HepG2 (cell line): ENCODE measurements around the gene SFR1. TPM values are rescaled to one million over a fixed set of nuclear protein-coding genes. Genes with fewer than 3 reads are reported as not detected.
A peak's percentile ranks its signal among the peaks of the same experiment; 100 is the strongest.

Experiments
- ATAC-seq: fragments of 200-7000 bp; cut with Tn5 transposase; 3 replicates; pipeline ENCODE4 v1.9.1; 2020; ENCODE audit warnings: mild to moderate bottlenecking, moderate library complexity
- BruUV-seq: library from RNA; stranded (reverse); fragments of 400-500 nt; replicated peaks from 2 replicates; lab custom pipeline; 2021; lab: Mats Ljungman, UMichigan
- CTCF ChIA-PET: fragments of 300-600 bp; formaldehyde crosslinking; extraction: SDS; loops from one replicate; lab custom pipeline; 2021; ENCODE audit warnings: low total read pairs, inconsistent platforms, low intra/inter-chr PET ratio; lab: Yijun Ruan, JAX
- POLR2A ChIA-PET: fragments of 350-600 bp; sonication (Branson Sonifier 250); formaldehyde crosslinking; loops from one replicate; lab custom pipeline; 2020; ENCODE audit warnings: antibody characterized with exemption, inconsistent platforms; lab: Yijun Ruan, JAX
- DNase-seq: peaks from one replicate; pipeline ENCODE4 v3.0.0-alpha.2; 2015; ENCODE audit warnings: low spot score
- FAIRE-seq: peaks from 3 replicates; lab custom pipeline; 2011; peaks lifted over from hg19 to GRCh38; lab: Jason Lieb, UNC
- H2AFZ ChIP-seq: one replicate; pipeline ENCODE4 v1.6.1; 2011; ENCODE audit warnings: low read length, inconsistent platforms
- H3K27ac ChIP-seq: fragments of 300-600 bp; 3 replicates; pipeline ENCODE4 v1.8.0; 2011; ENCODE audit warnings: mixed run types, mild to moderate bottlenecking, mixed read lengths, low read length, inconsistent platforms; ENCODE audit not compliant: insufficient read depth; ENCODE audit errors: extremely low read length
- H3K27me3 ChIP-seq, 2 experiments: fragments of 200-600 bp in 1 of 2; 2 replicates in 1 of 2; 3 replicates in 1 of 2; pipeline versions ENCODE4 v1.6.0 to v1.8.0; 2011; ENCODE audit warnings: low read length in 2 of 2, mild to moderate bottlenecking in 2 of 2, moderate library complexity in 2 of 2, inconsistent platforms in 1 of 2; ENCODE audit not compliant: insufficient read depth in 2 of 2, control insufficient read depth in 1 of 2
- H3K36me3 ChIP-seq, 2 experiments: fragments of 200-600 bp in 1 of 2; replicated peaks in 1 of 2; 2 replicates in 1 of 2; 3 replicates in 1 of 2; pipeline versions ENCODE4 v1.5.1 to v1.8.0; 2011; ENCODE audit warnings: low read length in 2 of 2, inconsistent platforms in 1 of 2; ENCODE audit not compliant: insufficient read depth in 2 of 2, control insufficient read depth in 1 of 2
- H3K4me1 ChIP-seq: 2 replicates; pipeline ENCODE4 v1.5.1; 2012; ENCODE audit warnings: low read length, inconsistent platforms; ENCODE audit not compliant: insufficient read depth
- H3K4me2 ChIP-seq: 2 replicates; pipeline ENCODE4 v1.6.0; 2011; ENCODE audit warnings: low read depth, low read length, inconsistent platforms
- H3K4me3 ChIP-seq, 3 experiments: fragments of 200-600 bp in 1 of 3; sonication (generic), shearing (Covaris generic) in 1 of 3; replicated peaks in 1 of 3; 2 replicates each; pipeline ENCODE4 v1.5.1; 2011 to 2016; ENCODE audit warnings: low read length in 3 of 3, inconsistent platforms in 2 of 3, low read depth in 2 of 3, mild to moderate bottlenecking in 2 of 3, control low read depth in 1 of 3, mixed read lengths in 1 of 3; ENCODE audit not compliant: insufficient read depth in 1 of 3
- H3K79me2 ChIP-seq: one replicate; pipeline ENCODE4 v1.6.1; 2011; ENCODE audit warnings: low read length, inconsistent platforms; ENCODE audit not compliant: insufficient read depth
- H3K9ac ChIP-seq: 2 replicates; pipeline ENCODE4 v1.6.0; 2011; ENCODE audit warnings: mild to moderate bottlenecking, low read depth, low read length, inconsistent platforms; ENCODE audit not compliant: insufficient read depth
- H3K9me3 ChIP-seq: 2 replicates; pipeline ENCODE4 v1.5.1; 2012; ENCODE audit warnings: mild to moderate bottlenecking, low read length
- H4K20me1 ChIP-seq: 2 replicates; pipeline ENCODE4 v1.6.0; 2011; ENCODE audit warnings: inconsistent platforms, mild to moderate bottlenecking, low read length, moderate library complexity; ENCODE audit not compliant: insufficient read depth
- CBX5 ChIP-seq: sonication (generic); formaldehyde crosslinking; IDR thresholded peaks from 2 replicates; pipeline ENCODE4 v1.4.0; 2020; ENCODE audit warnings: missing genetic modification reagents, borderline replicate concordance
- ESRRA ChIP-seq: sonication (generic); formaldehyde crosslinking; IDR thresholded peaks from 2 replicates; pipeline ENCODE4 v1.5.1; 2020; ENCODE audit warnings: mild to moderate bottlenecking, low read depth, missing genetic modification reagents
- KLF11 ChIP-seq: IDR thresholded peaks from 2 replicates; pipeline ENCODE4 v1.6.1; 2016; ENCODE audit warnings: missing compliant biosample characterization
- MLLT10 ChIP-seq: sonication (generic); formaldehyde crosslinking; IDR thresholded peaks from 2 replicates; pipeline ENCODE4 v1.4.0; 2020; ENCODE audit warnings: missing genetic modification reagents
- THAP11 ChIP-seq: IDR thresholded peaks from 2 replicates; pipeline ENCODE4 v1.6.1; 2016; ENCODE audit warnings: missing biosample characterization, missing genetic modification reagents
- ZFP1 ChIP-seq: IDR thresholded peaks from 2 replicates; pipeline ENCODE4 v1.6.1; 2016
- ZMYM3 ChIP-seq: sonication (generic); formaldehyde crosslinking; IDR thresholded peaks from 2 replicates; pipeline ENCODE4 v1.5.1; 2020; ENCODE audit warnings: mild to moderate bottlenecking, missing genetic modification reagents
- ZNF558 ChIP-seq: sonication (generic); formaldehyde crosslinking; IDR thresholded peaks from 2 replicates; pipeline ENCODE4 v1.9.0; 2022; ENCODE audit warnings: mild to moderate bottlenecking, missing genetic modification reagents, borderline replicate concordance
- ZNF614 ChIP-seq: IDR thresholded peaks from 2 replicates; pipeline ENCODE4 v1.6.1; 2018; ENCODE audit warnings: missing biosample characterization, missing genetic modification reagents, inconsistent platforms, borderline replicate concordance
- WGBS: methylation state at CpG from one replicate; pipeline ENCODE4 v1.1.6; 2017; ENCODE audit warnings: low lambda C conversion rate; 5-methylcytosine and 5-hydroxymethylcytosine counted together
- in situ Hi-C: cut with HindIII; loops from 2 replicates; pipeline ENCODE4 v1.10.0; 2017; ENCODE audit warnings: low pct_unique_long_range_greater_than_20kb; ENCODE audit not compliant: extremely low pct_ligation_motif_present
- intact Hi-C: fragments of 100-400 bp; cut with micrococcal nuclease; formaldehyde crosslinking; loops from one replicate; pipeline ENCODE4 v1.10.0; 2022; ENCODE audit not compliant: unreplicated experiment
- polyA plus RNA-seq, 8 experiments: library from polyadenylated mRNA; depleted of rRNA in 3 of 8; stranded (reverse) in 7 of 8; unstranded in 1 of 8; fragments of >200 nt; fragmentation: Illumina TruSeq in 4 of 8; extraction: Trizol in 4 of 8; gene quantifications; 2 replicates each; pipeline versions ENCODE4 v1.2.1 to v1.2.3, GENCODE V29; 2011 to 2016; ENCODE audit warnings: low read depth in 4 of 8, missing spikeins in 1 of 8, mixed read lengths in 1 of 8; ENCODE audit not compliant: insufficient read depth in 1 of 8
- total RNA-seq, 5 experiments: library from RNA; depleted of rRNA; stranded (reverse); fragments of >200 nt; fragmentation: Illumina TruSeq; extraction: Trizol; gene quantifications; 2 replicates each; pipeline ENCODE4 v1.2.3, GENCODE V29; 2016; ENCODE audit warnings: low read depth in 1 of 5
- TF ChIP-seq, protein P1 (sequence below): sonication (generic); formaldehyde crosslinking; IDR thresholded peaks from 2 replicates; pipeline ENCODE4 v1.5.0; 2020; ENCODE audit warnings: mild to moderate bottlenecking, missing genetic modification reagents
- TF ChIP-seq, protein P2 (sequence below): sonication (generic); formaldehyde crosslinking; conservative IDR thresholded peaks from 2 replicates; pipeline ENCODE4 v1.4.0; 2020; ENCODE audit warnings: missing genetic modification reagents
- TF ChIP-seq, protein P3 (sequence below): sonication (generic); formaldehyde crosslinking; IDR thresholded peaks from 2 replicates; pipeline ENCODE4 v1.8.0; 2022; ENCODE audit warnings: missing genetic modification reagents, mild to moderate bottlenecking, inconsistent platforms, borderline replicate concordance

The SFR1 gene
- total and polyA plus RNA-seq, 2 of the 13 experiments (the other 11 are each of a cell fraction or from before 2014, with no cell fraction given), result 2.2 to 6.1 TPM

DNA sequence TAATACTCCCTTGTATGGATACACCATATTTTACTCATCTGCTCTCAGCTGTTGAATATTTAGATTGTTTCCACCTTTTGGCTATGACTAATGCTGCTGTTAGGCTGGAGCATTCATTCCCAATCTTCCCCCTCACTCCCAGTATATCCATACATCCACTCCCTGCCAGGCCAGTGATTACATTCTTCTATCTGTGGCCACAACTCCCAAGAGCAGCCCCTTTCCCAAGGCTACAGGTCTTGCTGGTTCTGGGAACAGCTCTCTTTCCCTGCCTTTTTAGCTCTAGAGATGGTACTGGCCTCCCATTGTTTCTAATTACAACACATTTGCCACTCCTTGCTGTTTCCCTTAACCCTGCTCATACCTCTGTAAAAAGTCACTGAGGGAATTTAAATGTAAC lies 28.2 kb downstream of the SFR1 start (continued):
- no peak for TF ChIP-seq ESRRA (CRISPR knock-in tag)
- TF ChIP-seq KLF11, result no peak
- no peak for TF ChIP-seq MLLT10 (CRISPR knock-in tag)
- TF ChIP-seq, protein P1, sequence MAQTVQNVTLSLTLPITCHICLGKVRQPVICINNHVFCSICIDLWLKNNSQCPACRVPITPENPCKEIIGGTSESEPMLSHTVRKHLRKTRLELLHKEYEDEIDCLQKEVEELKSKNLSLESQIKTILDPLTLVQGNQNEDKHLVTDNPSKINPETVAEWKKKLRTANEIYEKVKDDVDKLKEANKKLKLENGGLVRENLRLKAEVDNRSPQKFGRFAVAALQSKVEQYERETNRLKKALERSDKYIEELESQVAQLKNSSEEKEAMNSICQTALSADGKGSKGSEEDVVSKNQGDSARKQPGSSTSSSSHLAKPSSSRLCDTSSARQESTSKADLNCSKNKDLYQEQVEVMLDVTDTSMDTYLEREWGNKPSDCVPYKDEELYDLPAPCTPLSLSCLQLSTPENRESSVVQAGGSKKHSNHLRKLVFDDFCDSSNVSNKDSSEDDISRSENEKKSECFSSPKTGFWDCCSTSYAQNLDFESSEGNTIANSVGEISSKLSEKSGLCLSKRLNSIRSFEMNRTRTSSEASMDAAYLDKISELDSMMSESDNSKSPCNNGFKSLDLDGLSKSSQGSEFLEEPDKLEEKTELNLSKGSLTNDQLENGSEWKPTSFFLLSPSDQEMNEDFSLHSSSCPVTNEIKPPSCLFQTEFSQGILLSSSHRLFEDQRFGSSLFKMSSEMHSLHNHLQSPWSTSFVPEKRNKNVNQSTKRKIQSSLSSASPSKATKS (CRISPR knock-in tag), result no peak

DNA sequence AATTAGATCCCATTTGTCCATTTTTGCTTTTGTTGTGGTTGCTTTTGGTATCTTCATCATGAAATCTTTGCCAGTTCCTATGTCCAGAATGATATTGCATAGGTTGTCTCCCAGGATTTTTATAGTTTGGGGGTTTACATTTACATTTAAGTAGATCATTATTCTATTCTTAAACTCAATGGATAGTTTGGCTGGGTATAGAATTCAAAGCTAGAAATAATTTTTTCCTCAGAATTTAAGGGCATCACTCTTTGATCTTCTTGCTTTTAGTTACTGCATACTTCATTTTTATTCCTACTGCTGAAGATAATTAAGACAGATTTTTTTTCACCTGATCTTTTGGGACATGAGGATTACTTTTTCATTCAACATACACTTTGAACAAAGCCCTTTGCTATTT lies 29.8 kb downstream of the SFR1 start:
- ChIA-PET POLR2A (no interaction called here), CTCF (no interaction called here)
- no TSS peak for BruUV-seq
- in situ Hi-C loops (no loop called here), intact Hi-C loops (no loop called here)
- H3K9ac ChIP-seq, result no peak overlapping the region
- H3K36me3 ChIP-seq, result no peaks in the 10 kb centered on the region
- no peak overlapping the region for H3K4me3 ChIP-seq
- H4K20me1 ChIP-seq, result no peaks in the 10 kb centered on the region
- H3K9me3 ChIP-seq, result peaks cover 17% of the 10 kb centered on the region
- H2AFZ ChIP-seq, result no peak overlapping the region
- H3K4me2 ChIP-seq, result no peak overlapping the region
- H3K79me2 ChIP-seq, result no peaks in the 10 kb centered on the region
- TF ChIP-seq THAP11 (CRISPR knock-in tag), result no peak
- peak; percentile 95; the same call in 1 of the 2 replicates for TF ChIP-seq ZFP1 (CRISPR knock-in tag)
- ATAC-seq (no peak), DNase-seq (no peak), FAIRE-seq (no peak)
- peaks cover 2 to 3% of the 10 kb centered on the region in 2 experiments; a peak in 2 of 5 replicates for H3K27me3 ChIP-seq
- no peaks in the 10 kb centered on the region for H3K4me1 ChIP-seq
- no peak overlapping the region for H3K27ac ChIP-seq

DNA sequence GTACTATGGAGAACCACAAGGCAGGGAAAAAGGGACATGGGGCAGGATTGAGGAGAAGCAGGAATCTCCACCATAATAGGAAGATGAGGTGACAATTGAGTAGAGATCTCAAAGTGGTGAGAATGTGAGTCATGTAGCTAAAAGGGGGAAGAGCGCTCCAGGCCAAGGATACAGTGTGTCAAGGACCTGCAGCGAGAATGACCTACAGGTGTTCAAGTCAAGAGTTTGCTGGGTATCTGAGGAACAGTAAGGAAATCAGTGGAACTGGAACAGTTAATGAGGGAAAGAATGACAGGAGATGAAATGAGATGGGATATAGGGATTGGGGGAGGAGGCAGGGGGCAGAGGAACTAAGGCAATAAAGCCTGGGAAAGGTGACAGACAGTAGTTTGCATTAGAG lies 33.6 kb downstream of the SFR1 start:
- no peak overlapping the region for H3K27ac ChIP-seq
- no peaks in the 10 kb centered on the region for H4K20me1 ChIP-seq
- H3K79me2 ChIP-seq, result no peaks in the 10 kb centered on the region
- ChIA-PET POLR2A (no interaction called here), CTCF (no interaction called here)
- no peak overlapping the region for H3K9ac ChIP-seq
- FAIRE-seq, result no peak
- WGBS, result 50% methylated on average over 2 of the region's 2 CpGs
- intact Hi-C loops (no loop called here), in situ Hi-C loops (no loop called here)
- peaks cover 2 to 3% of the 10 kb centered on the region in 2 experiments; a peak in 2 of 5 replicates for H3K27me3 ChIP-seq
- no peak overlapping the region for H3K4me2 ChIP-seq
- peaks cover 17% of the 10 kb centered on the region for H3K9me3 ChIP-seq
- DNase-seq, result no peak
- H3K4me3 ChIP-seq, result no peak overlapping the region
- no peak for ATAC-seq
- H3K36me3 ChIP-seq, result no peaks in the 10 kb centered on the region
- H2AFZ ChIP-seq, result no peak overlapping the region
- H3K4me1 ChIP-seq, result no peaks in the 10 kb centered on the region
- no TSS peak for BruUV-seq
- TF ChIP-seq CBX5 (CRISPR knock-in tag) (no peak), ZNF558 (CRISPR knock-in tag) (no peak), ZNF614 (CRISPR knock-in tag) (no peak), ZMYM3 (CRISPR knock-in tag) (no peak)
- TF ChIP-seq, protein P2, sequence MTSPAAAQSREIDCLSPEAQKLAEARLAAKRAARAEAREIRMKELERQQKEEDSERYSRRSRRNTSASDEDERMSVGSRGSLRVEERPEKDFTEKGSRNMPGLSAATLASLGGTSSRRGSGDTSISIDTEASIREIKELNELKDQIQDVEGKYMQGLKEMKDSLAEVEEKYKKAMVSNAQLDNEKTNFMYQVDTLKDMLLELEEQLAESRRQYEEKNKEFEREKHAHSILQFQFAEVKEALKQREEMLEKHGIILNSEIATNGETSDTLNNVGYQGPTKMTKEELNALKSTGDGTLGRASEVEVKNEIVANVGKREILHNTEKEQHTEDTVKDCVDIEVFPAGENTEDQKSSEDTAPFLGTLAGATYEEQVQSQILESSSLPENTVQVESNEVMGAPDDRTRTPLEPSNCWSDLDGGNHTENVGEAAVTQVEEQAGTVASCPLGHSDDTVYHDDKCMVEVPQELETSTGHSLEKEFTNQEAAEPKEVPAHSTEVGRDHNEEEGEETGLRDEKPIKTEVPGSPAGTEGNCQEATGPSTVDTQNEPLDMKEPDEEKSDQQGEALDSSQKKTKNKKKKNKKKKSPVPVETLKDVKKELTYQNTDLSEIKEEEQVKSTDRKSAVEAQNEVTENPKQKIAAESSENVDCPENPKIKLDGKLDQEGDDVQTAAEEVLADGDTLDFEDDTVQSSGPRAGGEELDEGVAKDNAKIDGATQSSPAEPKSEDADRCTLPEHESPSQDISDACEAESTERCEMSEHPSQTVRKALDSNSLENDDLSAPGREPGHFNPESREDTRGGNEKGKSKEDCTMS (CRISPR knock-in tag), result no peak
- TF ChIP-seq, protein P3, sequence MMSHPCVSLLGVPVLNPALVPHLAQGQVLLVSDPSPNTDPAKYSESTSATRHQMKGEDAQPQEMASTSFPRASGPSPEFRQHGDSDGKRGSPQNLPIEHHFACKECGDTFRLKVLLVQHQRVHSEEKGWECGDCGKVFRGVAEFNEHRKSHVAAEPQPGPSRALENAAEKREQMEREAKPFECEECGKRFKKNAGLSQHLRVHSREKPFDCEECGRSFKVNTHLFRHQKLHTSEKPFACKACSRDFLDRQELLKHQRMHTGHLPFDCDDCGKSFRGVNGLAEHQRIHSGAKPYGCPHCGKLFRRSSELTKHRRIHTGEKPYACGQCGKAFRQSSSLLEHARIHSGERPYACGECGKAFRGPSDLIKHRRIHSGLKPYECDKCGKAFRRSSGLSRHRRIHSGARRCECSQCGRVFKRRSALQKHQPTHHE, result no peak
